ENCODE data around the gene LYVE1. TPM values are rescaled to one million over a fixed set of nuclear protein-coding genes. Genes with fewer than 3 reads are reported as not detected.

LYVE1 gene
- total RNA-seq, 2 experiments from 2014 or later, result not detected

DNA sequence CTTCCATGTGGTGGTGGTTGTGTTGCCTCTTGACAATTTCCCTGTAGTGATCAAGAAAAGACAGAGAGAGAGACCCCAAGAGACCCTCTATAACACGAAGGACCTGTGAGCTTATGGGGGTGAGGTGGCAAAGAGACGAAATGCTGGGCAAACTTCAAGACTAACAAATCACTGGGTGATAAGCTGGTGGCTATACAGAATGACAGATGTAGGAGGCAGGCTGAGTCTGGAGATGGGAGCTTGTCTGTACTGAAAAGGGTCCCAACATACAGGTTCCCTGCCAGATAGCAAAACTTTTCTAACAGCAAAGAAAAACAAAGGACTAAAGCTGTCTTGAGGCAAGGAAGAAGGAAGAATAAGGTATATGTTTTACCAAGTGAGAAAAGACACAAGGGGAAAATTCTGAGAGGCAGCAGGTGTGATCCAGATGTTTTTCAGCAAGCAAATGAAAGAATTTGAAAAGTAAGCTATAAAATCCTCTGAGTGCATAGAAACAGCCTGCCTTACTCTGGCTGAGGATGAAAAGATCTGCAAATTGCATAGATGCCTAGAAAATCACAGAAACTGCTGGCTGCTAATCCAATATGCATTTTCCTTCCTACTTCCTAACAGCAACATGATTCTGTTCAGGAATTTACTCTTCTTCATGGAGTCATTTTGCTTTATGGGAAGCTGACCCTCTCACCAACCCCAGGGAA, 21.9 kb upstream of the LYVE1 start:
- Histone ChIP-seq H3K9me3 (ENCODE audit: control insufficient read depth in 1 of 2, insufficient read depth in 1 of 2, low read length in 2 of 2) (no peaks in the 10 kb centered on the region), H3K4me1 (ENCODE audit: insufficient read depth, low read length) (no peaks in the 10 kb centered on the region), H3K27ac (ENCODE audit: low read depth in 1 of 2, low read length in 2 of 2) (no peak overlapping the region), H3K36me3 (ENCODE audit: insufficient read depth, low read length) (no peaks in the 10 kb centered on the region), H3K27me3 (ENCODE audit: control insufficient read depth in 1 of 2, insufficient read depth in 2 of 2, low read length in 2 of 2) (no peaks in the 10 kb centered on the region), H3K4me3 (ENCODE audit: low read length) (no peak overlapping the region)
- Mint-ChIP-seq H3K4me1 (ENCODE audit: low read depth) (no peaks in the 10 kb centered on the region), H3K27ac (no peak overlapping the region), H3K27me3 (peaks cover 5% of the 10 kb centered on the region), H3K9me3 (no peaks in the 10 kb centered on the region), H3K4me3 (no peak overlapping the region), H3K36me3 (ENCODE audit: low read depth) (no peaks in the 10 kb centered on the region)
- DNase-seq (no peak), ATAC-seq (ENCODE audit: poor library complexity) (no peak)
- POLR2A ChIA-PET, result no interaction called here
- intact Hi-C loops (cut with DNase I, micrococcal nuclease), result no loop called here
- TF ChIP-seq CTCF (IDR thresholded peaks at IDR 0.05), result no peak
- CTCF ChIA-PET, result no interaction called here

- H3K27me3 ChIP-seq (ENCODE audit: control insufficient read depth in 1 of 2, insufficient read depth in 2 of 2, low read length in 2 of 2), result no peaks in the 10 kb centered on the region
- ATAC-seq (ENCODE audit: poor library complexity) (no peak), DNase-seq (no peak)
- no peaks in the 10 kb centered on the region for H3K36me3 ChIP-seq (ENCODE audit: insufficient read depth, low read length)
- no peaks in the 10 kb centered on the region for H3K4me1 Mint-ChIP-seq (ENCODE audit: low read depth)
- H3K27ac ChIP-seq (ENCODE audit: low read depth in 1 of 2, low read length in 2 of 2), result no peak overlapping the region
- H3K36me3 Mint-ChIP-seq (ENCODE audit: low read depth), result no peaks in the 10 kb centered on the region
- CTCF ChIA-PET, result no interaction called here
- no peaks in the 10 kb centered on the region for H3K4me1 ChIP-seq (ENCODE audit: insufficient read depth, low read length)
- intact Hi-C loops (cut with DNase I, micrococcal nuclease), result no loop called here
- H3K4me3 ChIP-seq (ENCODE audit: low read length), result no peak overlapping the region
- no peak overlapping the region for H3K4me3 Mint-ChIP-seq
- H3K9me3 ChIP-seq (ENCODE audit: control insufficient read depth in 1 of 2, insufficient read depth in 1 of 2, low read length in 2 of 2), result no peaks in the 10 kb centered on the region
- TF ChIP-seq CTCF (IDR thresholded peaks at IDR 0.05), result no peak
- no peaks in the 10 kb centered on the region for H3K9me3 Mint-ChIP-seq
- peaks cover 5% of the 10 kb centered on the region for H3K27me3 Mint-ChIP-seq
- POLR2A ChIA-PET, result no interaction called here
- H3K27ac Mint-ChIP-seq, result no peak overlapping the region
These were observed 20.4 kb upstream of the LYVE1 start for GRCh38 chr11:10588904-10589303.

- ATAC-seq (ENCODE audit: poor library complexity) (no peak), DNase-seq (no peak)
- Mint-ChIP-seq H3K27me3 (peaks cover 8% of the 10 kb centered on the region), H3K27ac (no peak overlapping the region), H3K4me1 (ENCODE audit: low read depth) (no peaks in the 10 kb centered on the region), H3K4me3 (no peak overlapping the region), H3K9me3 (no peaks in the 10 kb centered on the region), H3K36me3 (ENCODE audit: low read depth) (no peaks in the 10 kb centered on the region)
- CTCF ChIA-PET, result no interaction called here
- intact Hi-C loops (cut with DNase I, micrococcal nuclease), result no loop called here
- TF ChIP-seq CTCF (IDR thresholded peaks at IDR 0.05), result no peak
- Histone ChIP-seq H3K27ac (ENCODE audit: low read depth in 1 of 2, low read length in 2 of 2) (no peak overlapping the region), H3K27me3 (ENCODE audit: control insufficient read depth in 1 of 2, insufficient read depth in 2 of 2, low read length in 2 of 2) (no peaks in the 10 kb centered on the region), H3K4me3 (ENCODE audit: low read length) (no peak overlapping the region), H3K4me1 (ENCODE audit: insufficient read depth, low read length) (no peaks in the 10 kb centered on the region), H3K36me3 (ENCODE audit: insufficient read depth, low read length) (no peaks in the 10 kb centered on the region), H3K9me3 (ENCODE audit: control insufficient read depth in 1 of 2, insufficient read depth in 1 of 2, low read length in 2 of 2) (no peaks in the 10 kb centered on the region)
- POLR2A ChIA-PET, result no interaction called here
These were observed 19.5 kb upstream of the LYVE1 start for GRCh38 chr11:10587995-10588394.

All from CD4-positive, alpha-beta T cell (primary cell).